ENCODE data around the gene FEV.

Gene FEV

GRCh38 chr2:218975060-218975777 lies 9.8 kb downstream of the FEV start:
- no peak for DNase-seq (ENCODE audit: low spot score)

- DNase-seq (ENCODE audit: low spot score): no peak
These were observed 14.1 kb downstream of the FEV start for GRCh38 chr2:218970894-218971293.

- no peak for DNase-seq (ENCODE audit: low spot score)
These were observed 20.8 kb downstream of the FEV start for GRCh38 chr2:218964041-218964771.

GRCh38 chr2:218963601-218964000 lies 21.4 kb downstream of the FEV start:
- no peak for DNase-seq (ENCODE audit: low spot score)

- DNase-seq (ENCODE audit: low spot score): peak; percentile 93
These were observed 22.0 kb downstream of the FEV start for GRCh38 chr2:218962859-218963492.

- peak; percentile 78 for DNase-seq (ENCODE audit: low spot score)
These were observed 23.1 kb downstream of the FEV start for GRCh38 chr2:218961651-218962570.

GRCh38 chr2:218961229-218961628 lies 23.8 kb downstream of the FEV start:
- no peak for DNase-seq (ENCODE audit: low spot score)

GRCh38 chr2:218960309-218961165 lies 24.4 kb downstream of the FEV start:
- DNase-seq (ENCODE audit: low spot score): peak; percentile 7

GRCh38 chr2:218959761-218960308 lies 25.1 kb downstream of the FEV start:
- DNase-seq (ENCODE audit: low spot score): peak; percentile 20

GRCh38 chr2:218959141-218959731 lies 25.7 kb downstream of the FEV start, which contains the start of gene CDK5R2:
Gene CDK5R2 (plus strand): TSS chr2:218959666. CDS start chr2:218959821, 155 bp downstream.
- peak; percentile 99 for DNase-seq (ENCODE audit: low spot score)

- DNase-seq (ENCODE audit: low spot score): no peak
These were observed 26.7 kb downstream of the FEV start for GRCh38 chr2:218958276-218958675.

GRCh38 chr2:218957671-218958070 lies 27.3 kb downstream of the FEV start:
- no peak for DNase-seq (ENCODE audit: low spot score)

- no peak for DNase-seq (ENCODE audit: low spot score)
These were observed 28.9 kb downstream of the FEV start for GRCh38 chr2:218956039-218956438.

GRCh38 chr2:218954541-218955300 lies 30.3 kb downstream of the FEV start:
- DNase-seq (ENCODE audit: low spot score): no peak

- peak; percentile 34 for DNase-seq (ENCODE audit: low spot score)
These were observed 31.5 kb downstream of the FEV start for GRCh38 chr2:218953366-218953954.

GRCh38 chr2:218952160-218952559 lies 32.8 kb downstream of the FEV start:
- no peak for DNase-seq (ENCODE audit: low spot score)

- no peak for DNase-seq (ENCODE audit: low spot score)
These were observed 38.4 kb downstream of the FEV start for GRCh38 chr2:218946621-218947020.

- DNase-seq (ENCODE audit: low spot score): no peak
These were observed 40.1 kb downstream of the FEV start for GRCh38 chr2:218944759-218945404.

Measured in iPS-NIHi11 (cell line).